Hepatocyte (in vitro differentiated cells): Measurements from ENCODE around the gene WDR81.

Experiments
- CTCF ChIP-seq: fragments of 200-600 bp; sonication (generic); IDR thresholded peaks from 2 replicates; pipeline ENCODE4 v1.5.1; 2016; ENCODE audit warnings: antibody characterized with exemption, mild to moderate bottlenecking; ENCODE audit not compliant: poor library complexity
- EZH2phosphoT487 ChIP-seq: fragments of 200-600 bp; sonication (generic); IDR thresholded peaks from one replicate; pipeline ENCODE4 v1.6.1; 2018; ENCODE audit warnings: antibody characterized with exemption, mild to moderate bottlenecking, low read depth, moderate library complexity; ENCODE audit not compliant: unreplicated experiment, severe bottlenecking

DNA sequence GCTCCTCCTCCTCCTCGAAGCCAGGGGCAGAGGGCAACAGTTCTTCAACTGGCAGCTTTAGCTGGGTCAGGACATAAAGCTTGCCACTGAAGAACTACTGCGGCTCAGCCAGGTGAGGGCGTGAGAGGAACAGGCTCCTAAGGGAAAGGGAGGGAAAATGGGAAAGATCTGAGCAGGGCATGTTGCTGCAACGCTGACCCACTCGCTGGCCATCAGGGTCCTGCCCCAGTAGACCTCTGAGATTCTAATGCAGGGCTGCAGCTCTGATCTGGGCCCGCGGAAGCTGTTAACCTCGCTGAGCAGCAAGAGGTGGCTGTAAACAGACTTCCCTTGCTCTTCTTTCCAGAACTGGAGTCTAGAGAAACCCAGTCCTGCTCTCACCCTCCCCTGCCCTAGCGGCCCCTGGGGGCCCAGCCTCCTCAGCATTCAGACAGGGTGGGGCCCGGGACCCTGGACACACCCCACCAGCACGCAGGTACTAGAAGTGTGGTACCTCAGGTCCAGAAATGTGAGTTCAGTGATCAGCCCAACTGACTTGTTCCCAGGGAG, 10.6 kb upstream of the WDR81 start:
- TF ChIP-seq CTCF (peak; percentile 49), EZH2phosphoT487 (no peak)
